Measurements from ENCODE around the gene EZH1. TPM values are rescaled to one million over a fixed set of nuclear protein-coding genes. Genes with fewer than 3 reads are reported as not detected.

EZH1 gene
- total RNA-seq, 6 experiments from 2014 or later = 18.3 to 21.2 (median 19.2) TPM

DNA sequence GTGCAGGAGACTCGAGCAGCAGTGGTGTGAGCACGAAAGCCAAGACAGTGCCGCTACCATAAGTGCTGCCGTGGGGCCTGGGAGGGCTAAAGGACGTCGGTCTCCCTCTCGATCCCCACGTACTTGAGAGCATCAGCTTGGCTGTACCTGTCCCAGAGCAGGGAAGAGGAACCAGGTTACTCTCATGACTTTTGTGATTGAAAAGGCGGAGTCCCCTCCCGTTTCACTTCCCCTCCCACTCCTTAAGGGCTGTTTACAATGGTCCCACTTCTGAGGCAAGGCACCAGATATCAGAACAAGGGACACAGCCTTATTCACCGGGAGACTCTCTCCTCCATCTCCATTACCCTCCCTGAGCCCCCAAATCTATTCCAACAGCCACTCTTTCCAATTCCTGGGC is 42.4 kb downstream of the EZH1 start:
- TF ChIP-seq, protein P1, sequence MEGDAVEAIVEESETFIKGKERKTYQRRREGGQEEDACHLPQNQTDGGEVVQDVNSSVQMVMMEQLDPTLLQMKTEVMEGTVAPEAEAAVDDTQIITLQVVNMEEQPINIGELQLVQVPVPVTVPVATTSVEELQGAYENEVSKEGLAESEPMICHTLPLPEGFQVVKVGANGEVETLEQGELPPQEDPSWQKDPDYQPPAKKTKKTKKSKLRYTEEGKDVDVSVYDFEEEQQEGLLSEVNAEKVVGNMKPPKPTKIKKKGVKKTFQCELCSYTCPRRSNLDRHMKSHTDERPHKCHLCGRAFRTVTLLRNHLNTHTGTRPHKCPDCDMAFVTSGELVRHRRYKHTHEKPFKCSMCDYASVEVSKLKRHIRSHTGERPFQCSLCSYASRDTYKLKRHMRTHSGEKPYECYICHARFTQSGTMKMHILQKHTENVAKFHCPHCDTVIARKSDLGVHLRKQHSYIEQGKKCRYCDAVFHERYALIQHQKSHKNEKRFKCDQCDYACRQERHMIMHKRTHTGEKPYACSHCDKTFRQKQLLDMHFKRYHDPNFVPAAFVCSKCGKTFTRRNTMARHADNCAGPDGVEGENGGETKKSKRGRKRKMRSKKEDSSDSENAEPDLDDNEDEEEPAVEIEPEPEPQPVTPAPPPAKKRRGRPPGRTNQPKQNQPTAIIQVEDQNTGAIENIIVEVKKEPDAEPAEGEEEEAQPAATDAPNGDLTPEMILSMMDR (IDR thresholded peaks at IDR 0.05) = no peak
- Mint-ChIP-seq H3K27ac (no peak overlapping the region), H3K27me3 (ENCODE audit: insufficient read depth) (peaks cover 4% of the 10 kb centered on the region; the same call in 1 of the 2 replicates), H3K4me1 (ENCODE audit: low read depth) (peaks cover 20% of the 10 kb centered on the region), H3K4me3 (no peak overlapping the region), H3K9me3 (no peaks in the 10 kb centered on the region), H3K36me3 (ENCODE audit: low read depth) (peaks cover 16% of the 10 kb centered on the region)
- no peak for DNase-seq

DNA sequence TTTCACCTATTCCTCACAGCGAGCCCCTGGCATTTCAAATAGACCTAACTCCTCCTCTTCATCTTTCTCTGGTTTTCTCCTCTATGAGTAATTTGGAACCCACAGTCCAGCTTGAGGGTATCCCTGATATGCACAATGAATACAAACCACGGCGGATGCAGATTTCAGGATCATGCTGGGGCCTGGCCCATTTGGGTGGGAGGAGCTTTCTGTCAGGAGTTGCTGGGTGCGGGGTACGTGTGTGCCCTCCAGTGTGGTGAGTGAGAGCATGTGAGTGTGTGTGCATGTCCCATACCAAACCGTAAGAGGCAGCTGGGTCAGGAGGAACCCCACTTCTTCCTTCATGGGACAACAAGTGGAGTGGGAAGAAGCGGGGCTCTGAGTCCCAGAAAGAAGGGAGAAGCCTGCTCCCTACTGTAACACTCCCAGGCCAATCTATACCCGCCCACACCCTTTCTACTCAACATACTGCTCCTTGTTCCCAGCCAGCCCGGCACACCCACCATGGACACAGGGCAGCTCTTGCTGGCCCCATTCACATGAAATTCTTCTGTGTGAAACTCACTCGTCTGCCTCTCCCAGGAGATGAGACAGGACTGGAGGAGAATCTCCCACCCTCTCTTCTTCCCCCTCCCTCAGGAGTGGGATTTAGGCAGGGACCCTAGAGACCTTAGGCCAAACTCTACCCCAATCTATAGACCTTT is 44.1 kb downstream of the EZH1 start:
- TF ChIP-seq, protein P1 (IDR thresholded peaks at IDR 0.05) = no peak
- no peak for DNase-seq
- H3K27ac Mint-ChIP-seq = no peak overlapping the region; the same call in 1 of the 2 replicates
- H3K4me3 Mint-ChIP-seq = no peak overlapping the region
- H3K9me3 Mint-ChIP-seq = no peaks in the 10 kb centered on the region
- H3K4me1 Mint-ChIP-seq (ENCODE audit: low read depth) = peaks cover 20% of the 10 kb centered on the region
- peaks cover 19% of the 10 kb centered on the region for H3K36me3 Mint-ChIP-seq (ENCODE audit: low read depth)
- peaks cover 4% of the 10 kb centered on the region; the same call in 1 of the 2 replicates for H3K27me3 Mint-ChIP-seq (ENCODE audit: insufficient read depth)

DNA sequence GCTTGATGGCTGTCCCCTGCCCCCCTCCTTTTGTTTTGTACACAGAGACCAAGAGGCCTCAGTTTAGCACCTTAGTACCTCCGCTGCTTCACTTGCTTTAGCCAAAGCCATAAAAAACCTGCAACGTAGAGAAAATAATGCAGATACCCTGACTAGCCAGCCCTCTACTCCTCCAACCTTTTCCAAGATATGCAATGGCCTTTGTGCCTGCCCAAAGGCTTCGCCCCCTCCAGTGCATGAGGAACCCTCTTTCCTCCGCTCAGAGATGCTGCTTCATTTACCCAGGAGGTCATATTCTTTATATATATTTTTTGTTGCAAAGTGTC is 45.5 kb downstream of the EZH1 start:
- H3K27ac Mint-ChIP-seq = peak overlapping the region; percentile 28; the same call in 1 of the 2 replicates
- no peak for DNase-seq
- H3K4me3 Mint-ChIP-seq = no peak overlapping the region
- peaks cover 20% of the 10 kb centered on the region for H3K4me1 Mint-ChIP-seq (ENCODE audit: low read depth)
- H3K9me3 Mint-ChIP-seq = no peaks in the 10 kb centered on the region
- H3K27me3 Mint-ChIP-seq (ENCODE audit: insufficient read depth) = peaks cover 4% of the 10 kb centered on the region; the same call in 1 of the 2 replicates
- TF ChIP-seq, protein P1 (IDR thresholded peaks at IDR 0.05) = no peak
- H3K36me3 Mint-ChIP-seq (ENCODE audit: low read depth) = peaks cover 13% of the 10 kb centered on the region

DNA sequence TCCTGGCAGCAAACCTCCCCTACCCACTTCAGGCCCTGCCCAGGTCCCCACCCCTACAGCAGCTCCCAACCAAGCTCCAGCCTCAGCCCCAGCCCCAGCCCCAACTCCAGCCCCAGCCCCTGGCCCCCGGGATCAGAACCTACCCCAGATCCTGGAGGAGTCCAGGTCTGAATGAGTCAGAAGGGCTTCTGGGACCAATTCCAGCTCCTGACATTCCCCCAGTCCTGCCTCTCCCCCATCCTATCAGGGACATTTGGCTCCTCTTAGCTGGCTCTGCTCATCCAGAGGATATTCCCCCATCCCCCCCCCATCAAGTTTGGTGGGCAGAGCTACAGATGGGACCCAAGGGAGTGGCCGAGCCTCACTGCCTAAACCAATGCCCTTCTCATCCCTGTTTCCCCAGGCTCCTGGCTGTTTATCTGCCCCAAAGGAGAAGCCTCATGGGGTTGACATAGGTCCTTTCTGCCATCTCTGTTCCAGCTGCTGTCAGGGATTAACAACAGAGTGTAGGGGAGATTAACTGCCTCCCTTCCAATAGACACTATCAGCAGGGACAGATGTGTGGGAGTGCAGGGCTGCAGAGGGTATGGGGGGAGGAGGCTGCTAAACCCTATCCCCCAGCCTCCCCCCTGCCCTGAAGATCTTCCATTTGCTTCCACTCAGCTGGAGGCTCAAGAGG is 46.0 kb downstream of the EZH1 start:
- H3K4me3 Mint-ChIP-seq = no peak overlapping the region
- no peak overlapping the region for H3K27ac Mint-ChIP-seq
- TF ChIP-seq, protein P1 (IDR thresholded peaks at IDR 0.05) = no peak
- H3K36me3 Mint-ChIP-seq (ENCODE audit: low read depth) = peaks cover 12% of the 10 kb centered on the region; the same call in 1 of the 2 replicates
- peaks cover 4% of the 10 kb centered on the region; the same call in 1 of the 2 replicates for H3K27me3 Mint-ChIP-seq (ENCODE audit: insufficient read depth)
- no peaks in the 10 kb centered on the region for H3K9me3 Mint-ChIP-seq
- peak; percentile 70 for DNase-seq
- H3K4me1 Mint-ChIP-seq (ENCODE audit: low read depth) = peaks cover 20% of the 10 kb centered on the region

DNA sequence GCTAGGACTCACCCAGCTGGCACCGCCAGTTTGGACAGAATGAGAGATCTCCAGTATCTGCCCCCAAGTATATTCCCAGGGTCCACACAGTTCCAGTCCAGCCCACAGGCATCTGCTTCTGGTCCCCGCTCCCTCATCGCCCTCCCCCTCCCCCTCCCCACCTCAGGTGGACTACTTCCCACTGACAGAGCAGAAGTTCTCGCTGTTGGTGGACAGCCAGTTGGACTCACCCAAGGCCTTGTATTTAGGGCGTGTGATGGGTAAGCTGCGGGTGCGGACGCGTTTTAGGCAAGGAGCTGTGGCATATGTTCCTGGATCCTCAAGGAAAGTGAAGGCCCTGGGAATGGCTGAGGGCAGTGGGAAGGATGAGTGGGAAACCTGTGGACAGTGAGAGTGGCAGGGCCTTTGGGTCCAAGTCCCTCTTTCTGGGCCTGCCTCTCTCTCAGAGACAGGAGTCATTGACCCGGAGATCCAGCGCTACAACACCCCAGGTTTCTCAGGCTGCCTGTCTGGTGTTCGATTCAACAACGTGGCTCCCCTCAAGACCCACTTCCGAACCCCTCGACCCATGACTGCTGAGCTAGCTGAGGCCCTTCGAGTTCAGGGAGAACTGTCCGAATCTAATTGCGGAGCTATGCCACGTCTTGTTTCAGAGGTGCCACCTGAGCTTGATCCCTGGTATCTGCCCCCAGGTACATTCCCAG is 47.6 kb downstream of the EZH1 start:
- no peak for DNase-seq
- Mint-ChIP-seq H3K4me3 (no peak overlapping the region), H3K27me3 (ENCODE audit: insufficient read depth) (peaks cover 2% of the 10 kb centered on the region; the same call in 1 of the 2 replicates), H3K4me1 (ENCODE audit: low read depth) (peaks cover 20% of the 10 kb centered on the region), H3K9me3 (no peaks in the 10 kb centered on the region), H3K36me3 (ENCODE audit: low read depth) (peaks cover 17% of the 10 kb centered on the region), H3K27ac (no peak overlapping the region)
- TF ChIP-seq, protein P1 (IDR thresholded peaks at IDR 0.05) = no peak

Data from HFFc6 (cell line).